SIG-M5 treated with dmso at 0.1 percent for 504 hours (cell line): ENCODE measurements around the gene N4BP2L1.
"Not testable (repeated sequence)": the region's sequence is repeated elsewhere in the genome, so short reads cannot be mapped to it uniquely, and the experiment has no call there.

ENCODE experiments used
- DNase-seq: peaks from one replicate; lab custom pipeline; 2025; ENCODE audit not compliant: unreplicated experiment; lab: John Stamatoyannopoulos, UW

N4BP2L1 gene

DNA sequence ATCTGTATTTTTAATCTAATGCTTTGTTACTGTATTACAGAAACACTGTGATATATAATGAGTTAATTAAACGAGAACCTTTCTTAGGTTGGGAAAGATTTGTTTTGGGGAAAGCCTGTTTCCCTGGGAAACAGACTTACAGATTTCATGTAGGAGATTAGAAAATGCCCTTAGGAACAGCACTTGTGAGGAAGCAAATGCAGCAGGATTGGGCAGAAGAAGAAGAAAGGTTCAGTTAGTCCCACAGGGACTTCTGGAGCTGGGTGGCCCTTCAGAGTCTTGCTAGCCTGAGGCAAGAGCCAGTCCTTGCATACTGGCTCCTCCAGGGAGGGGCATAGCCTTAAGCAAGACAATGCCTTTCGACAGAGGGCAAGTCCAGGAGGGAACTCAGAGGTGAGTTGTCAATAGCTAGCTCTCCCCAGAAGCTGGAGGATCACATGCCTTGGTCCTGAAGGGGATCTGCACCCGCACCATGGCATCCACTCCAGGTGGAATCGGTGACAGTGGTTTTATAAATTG lies 36.8 kb downstream of the N4BP2L1 start:
- no peak for DNase-seq

DNA sequence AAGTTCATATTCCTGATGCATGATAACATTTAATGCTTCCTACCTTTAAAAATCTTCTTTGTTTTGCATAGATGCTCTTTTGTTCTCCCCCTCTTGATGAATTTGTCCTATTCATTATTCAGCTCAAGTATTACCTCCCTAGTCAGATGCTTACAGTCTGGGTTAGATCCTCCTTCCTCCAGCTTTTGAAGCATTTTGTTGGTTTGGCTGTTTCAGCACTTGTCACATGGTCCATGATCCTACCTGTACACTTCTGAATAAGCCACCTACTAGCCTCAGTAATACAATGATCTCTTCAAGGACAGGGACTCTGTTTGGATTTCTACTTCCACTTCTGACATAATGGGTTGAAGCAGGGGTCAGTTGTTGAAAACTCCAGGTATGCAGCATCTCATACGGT lies 37.4 kb downstream of the N4BP2L1 start:
- DNase-seq, result no peak

DNA sequence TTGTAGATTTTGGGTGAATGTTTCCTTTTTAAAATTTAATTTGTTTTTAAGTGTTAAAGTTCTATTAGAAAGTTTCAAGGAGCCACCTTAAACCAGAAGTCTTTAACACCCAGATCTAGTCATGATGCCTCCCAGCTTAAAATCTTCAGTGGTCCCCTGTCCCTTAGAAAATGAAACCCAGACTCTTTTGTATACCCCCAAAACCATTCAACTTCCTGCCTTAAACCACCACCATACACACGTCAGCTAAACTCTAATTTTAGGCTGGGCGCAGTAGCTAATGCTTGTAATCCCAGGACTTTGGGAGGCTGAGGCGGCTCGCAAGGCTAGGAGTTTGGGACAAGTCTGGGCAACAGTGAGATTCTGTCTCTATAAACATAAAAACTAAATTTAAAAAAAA lies 37.9 kb downstream of the N4BP2L1 start:
- DNase-seq, result no peak

DNA sequence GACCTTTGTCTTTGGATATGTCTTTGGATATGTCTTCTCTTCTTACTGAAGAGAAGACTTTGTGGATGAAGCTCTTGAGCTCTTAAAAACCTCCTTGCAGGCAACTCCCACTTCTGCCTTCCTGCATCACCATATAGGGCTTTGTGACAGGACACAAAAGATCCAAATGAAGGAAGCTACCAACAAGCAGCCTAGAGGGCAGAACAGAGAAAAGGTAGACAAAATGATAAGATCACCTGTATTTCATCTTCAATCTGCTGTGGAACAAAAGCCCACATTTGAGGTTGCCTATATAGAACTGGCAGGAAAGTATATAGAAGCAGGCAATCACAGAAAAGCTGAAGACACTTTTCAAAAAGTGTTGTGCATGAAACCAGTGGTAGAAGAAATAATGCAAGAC lies 42.5 kb downstream of the N4BP2L1 start:
- no peak for DNase-seq

DNA sequence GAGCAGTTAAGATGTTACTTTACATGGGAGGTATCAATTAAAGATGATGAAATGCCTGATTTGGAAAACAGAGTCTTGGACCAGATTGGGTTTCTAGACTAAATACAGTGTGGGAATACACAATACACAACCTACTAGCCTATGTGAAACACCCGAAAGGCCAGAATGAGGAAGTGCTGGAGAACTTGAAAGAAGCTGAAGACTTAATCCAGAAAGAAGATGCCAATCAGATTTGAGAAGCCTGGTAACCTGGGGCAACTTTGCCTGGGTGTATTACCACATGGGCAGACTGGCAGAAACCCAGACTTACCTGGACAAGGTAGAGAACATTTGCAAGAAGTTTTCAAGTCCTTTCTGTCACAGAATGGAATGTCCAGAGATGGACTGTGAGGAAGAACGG lies 43.2 kb downstream of the N4BP2L1 start:
- DNase-seq, result peak; percentile 49

DNA sequence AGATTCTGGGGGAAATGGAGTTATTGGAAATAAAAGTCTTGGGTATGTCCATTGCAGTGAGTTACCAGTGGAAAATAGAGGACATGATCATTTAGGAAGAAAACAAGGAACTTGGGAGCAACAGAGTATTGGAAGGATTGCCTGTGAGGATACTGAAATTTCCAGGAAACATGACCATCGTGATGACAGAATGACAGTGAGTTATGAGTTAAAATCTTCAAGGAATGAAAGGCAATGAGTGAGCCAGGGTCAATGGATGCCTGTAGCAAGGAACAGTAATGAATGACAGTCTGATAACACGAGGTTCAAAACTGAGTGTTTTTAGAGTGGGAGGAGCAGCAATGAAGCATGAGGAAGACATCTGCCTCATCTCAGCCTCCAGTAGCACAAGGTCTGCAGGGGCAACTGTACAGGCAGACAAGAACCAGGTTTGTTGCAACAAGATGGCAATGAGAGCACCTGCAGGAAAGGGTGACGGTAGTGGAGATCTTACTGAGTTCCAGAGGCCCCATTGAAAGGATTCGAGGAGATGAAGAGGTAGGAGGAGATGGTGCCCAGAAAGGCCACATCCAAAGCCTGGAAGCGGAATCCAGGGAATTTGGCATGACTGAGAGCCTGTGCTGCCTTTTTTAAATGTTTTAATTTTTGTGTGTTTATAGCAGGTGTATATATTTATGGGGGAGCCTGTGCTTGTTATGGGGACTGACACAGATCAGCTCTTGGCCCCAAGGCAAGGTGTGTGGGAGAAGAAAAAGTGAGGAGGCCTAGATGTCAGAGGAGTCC lies 43.9 kb downstream of the N4BP2L1 start:
- DNase-seq, result no peak

DNA sequence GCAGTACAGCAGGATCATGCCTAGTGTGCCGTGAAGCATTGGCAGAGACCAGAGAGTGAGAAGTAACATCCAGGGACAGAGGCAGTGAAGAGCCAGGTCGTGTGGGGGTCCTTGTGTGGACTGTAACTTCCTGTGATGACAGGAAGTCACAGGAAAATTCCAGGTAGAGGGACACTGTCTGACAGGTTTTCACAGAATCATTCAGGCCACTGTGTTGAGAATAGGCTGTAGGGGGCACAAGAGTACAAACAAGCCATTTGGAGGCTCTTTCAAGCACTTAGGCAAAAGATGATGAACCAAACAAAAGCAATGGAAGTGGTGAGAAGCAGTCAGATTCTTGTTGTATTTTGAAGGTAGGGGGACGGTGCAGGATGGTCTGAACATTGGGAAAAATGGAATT lies 46.4 kb downstream of the N4BP2L1 start:
- DNase-seq, result no peak

DNA sequence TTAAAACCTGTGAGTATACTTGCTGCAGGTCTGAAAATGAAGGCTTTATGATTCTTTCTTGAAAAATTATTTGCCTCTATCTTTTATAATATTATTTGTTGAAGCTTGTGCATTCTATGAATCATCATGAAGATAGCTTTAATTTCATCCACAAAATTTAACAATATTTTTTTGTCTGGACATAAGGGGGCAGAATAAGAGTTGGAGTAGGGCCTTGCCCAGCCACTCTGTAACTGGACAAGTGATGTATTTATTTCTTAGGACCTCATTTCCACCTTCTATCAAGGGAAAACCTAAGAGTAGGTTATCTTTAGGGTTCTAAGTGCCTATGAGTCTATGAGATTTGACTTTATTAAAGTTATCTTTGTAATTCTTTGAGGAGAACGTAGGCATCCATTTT lies 49.9 kb downstream of the N4BP2L1 start:
- DNase-seq, result no peak

DNA sequence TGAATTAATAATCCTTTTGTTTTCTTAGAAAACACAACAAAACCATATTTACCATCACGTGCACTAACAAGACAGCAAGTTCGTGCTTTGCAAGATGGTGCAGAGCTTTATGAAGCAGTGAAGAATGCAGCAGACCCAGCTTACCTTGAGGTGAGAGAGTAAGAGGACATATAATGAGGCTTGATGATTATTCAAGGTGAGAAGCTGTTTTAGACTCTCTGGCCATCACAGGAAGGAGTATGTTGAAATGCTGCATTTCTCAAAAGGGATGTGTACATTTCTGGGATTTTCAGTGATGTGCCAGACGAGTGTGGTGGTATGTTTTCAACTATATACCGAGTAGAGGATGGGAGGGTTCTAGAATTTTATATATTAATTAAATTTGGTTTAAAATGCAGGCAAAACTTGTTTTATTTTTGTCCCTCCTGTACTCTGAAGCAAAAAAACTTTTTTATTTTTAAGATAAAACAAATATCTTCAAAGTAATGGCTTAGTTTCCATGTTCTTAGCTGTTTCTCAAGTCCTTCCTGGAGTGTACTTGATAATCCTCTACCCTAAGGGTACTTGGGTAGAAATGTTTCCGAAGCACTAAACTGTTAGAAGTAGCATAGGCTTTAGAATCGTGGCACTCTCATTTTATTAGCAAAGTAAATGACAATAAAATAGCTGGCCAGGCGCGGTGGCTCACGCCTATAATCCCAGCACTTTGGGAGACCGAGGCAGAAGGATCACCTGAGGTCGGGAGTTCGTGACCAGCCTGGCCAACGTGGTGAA lies 51.1 kb downstream of the N4BP2L1 start:
- DNase-seq, result no peak

DNA sequence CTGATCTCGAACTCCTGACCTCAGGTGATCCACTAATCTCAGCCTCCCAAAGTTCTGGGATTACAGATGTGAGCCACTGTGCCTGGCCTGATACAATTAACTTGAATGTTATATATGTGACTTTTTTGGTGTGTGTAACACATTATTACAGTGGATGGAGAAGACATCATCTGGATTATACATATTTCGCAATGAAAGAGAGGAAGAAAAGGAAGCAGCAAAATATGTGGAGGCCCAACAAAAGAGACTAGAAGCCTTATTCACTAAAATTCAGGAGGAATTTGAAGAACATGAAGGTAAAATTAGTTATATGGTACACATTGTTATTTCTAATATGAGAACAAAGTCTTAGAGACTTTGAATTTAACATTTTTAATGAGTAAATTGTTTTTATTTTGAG lies 57.1 kb downstream of the N4BP2L1 start:
- DNase-seq, result no peak

DNA sequence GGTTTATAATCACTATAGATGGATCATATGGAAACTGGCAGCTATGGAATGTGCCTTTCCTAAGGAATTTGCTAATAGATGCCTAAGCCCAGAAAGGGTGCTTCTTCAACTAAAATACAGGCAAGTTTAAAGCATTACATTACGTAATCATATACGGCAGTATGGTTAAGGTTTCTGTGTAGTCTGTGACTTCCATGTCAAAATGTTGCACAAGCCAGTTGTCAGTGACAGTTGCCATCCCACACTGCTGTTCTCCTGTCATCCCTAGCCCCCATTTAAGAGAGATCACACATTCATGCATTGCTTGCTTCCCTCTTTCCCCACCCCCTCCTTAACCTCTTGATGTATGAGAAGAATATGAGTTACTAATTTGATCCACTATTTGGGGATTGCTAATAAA lies 65.4 kb downstream of the N4BP2L1 start:
- peak; percentile 88 for DNase-seq

DNA sequence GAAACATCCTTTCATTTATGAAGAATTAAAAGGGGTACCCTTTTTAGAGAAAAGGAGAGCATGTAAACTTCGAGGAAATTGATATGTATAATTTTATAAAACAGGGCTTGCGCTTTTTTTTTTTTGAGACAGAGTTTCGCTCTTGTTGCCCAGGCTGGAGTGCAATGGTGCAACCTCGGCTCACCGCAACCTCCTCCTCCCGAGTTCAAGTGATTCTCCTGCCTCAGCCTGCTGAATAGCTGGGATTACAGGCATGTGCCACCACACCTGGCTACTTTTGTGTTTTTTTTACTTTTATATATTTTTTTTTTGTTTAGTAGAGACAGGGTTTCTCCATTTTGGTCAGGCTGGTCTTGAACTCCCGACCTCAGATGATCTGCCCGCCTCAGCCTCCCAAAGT lies 72.0 kb downstream of the N4BP2L1 start:
- DNase-seq, result not testable (repeated sequence)

DNA sequence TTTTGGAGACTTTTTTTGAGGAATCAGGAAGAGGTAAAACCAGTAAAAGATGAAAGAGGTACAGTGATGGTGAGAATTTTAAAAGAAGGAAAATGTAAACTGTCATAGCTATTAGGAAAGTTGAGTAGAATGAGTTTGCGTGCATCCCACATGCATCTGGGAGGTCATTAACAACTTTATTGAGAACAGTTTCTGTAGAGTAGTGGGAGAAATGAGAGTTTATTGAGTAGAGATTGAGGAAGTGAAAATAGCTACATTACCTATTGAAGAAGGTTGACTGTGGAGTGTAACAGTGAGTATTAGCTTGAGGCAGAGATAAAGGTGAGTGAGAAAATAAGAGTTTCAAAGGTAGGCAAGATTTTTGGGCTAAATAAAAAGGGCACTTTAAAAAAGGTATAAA lies 73.9 kb downstream of the N4BP2L1 start:
- DNase-seq, result no peak

DNA sequence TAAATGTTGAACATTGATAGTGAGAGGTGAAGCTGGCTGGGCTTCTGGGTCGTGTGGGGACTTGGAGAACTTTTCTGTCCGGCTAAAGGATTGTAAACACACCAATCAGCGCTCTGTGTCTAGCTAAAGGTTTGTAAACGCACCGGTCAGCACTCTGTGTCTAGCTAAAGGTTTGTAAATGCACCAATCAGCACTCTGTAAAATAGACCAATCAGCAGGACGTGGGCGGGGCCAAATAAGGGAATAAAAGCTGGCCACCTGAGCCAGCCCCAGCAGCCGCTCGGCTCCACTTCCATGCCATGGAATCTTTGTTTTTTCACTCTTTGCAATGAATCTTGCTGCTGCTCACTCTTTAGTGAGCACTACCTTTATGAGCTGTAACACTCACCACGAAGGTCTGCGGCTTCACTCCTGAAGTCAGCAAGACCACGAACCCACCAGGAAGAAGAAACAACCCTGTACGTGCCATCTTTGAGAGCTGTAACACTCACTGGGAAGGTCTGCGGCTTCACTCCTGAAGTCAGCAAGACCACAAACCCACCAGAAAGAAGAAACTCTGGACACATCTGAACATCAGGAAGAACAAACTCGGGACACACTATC lies 77.0 kb downstream of the N4BP2L1 start:
- DNase-seq, result not testable (repeated sequence)
